Progenitor cell of endocrine pancreas (in vitro differentiated cells): ENCODE data around the gene ATXN7. TPM values are rescaled to one million over a fixed set of nuclear protein-coding genes. Genes with fewer than 3 reads are reported as not detected.

ENCODE experiments used
- DNase-seq: peaks from one replicate; pipeline ENCODE4 v3.0.0; 2021; ENCODE audit warnings: low spot score; ENCODE audit not compliant: unreplicated experiment
- H3K27ac Mint-ChIP-seq: 2 replicates; pipeline ENCODE4 v1.8.0; 2021; ENCODE audit warnings: mild to moderate bottlenecking, moderate library complexity, mixed read lengths
- H3K27me3 Mint-ChIP-seq: 2 replicates; pipeline ENCODE4 v1.8.0; 2021; ENCODE audit warnings: mixed read lengths
- H3K36me3 Mint-ChIP-seq: 2 replicates; pipeline ENCODE4 v1.8.0; 2022; ENCODE audit warnings: mixed read lengths; ENCODE audit not compliant: insufficient read depth
- H3K4me1 Mint-ChIP-seq: 2 replicates; pipeline ENCODE4 v1.8.0; 2021; ENCODE audit warnings: low read depth, mixed read lengths
- H3K4me3 Mint-ChIP-seq: 2 replicates; pipeline ENCODE4 v1.8.0; 2021; ENCODE audit warnings: low read depth, mild to moderate bottlenecking, moderate library complexity, mixed read lengths
- H3K9me3 Mint-ChIP-seq: 2 replicates; pipeline ENCODE4 v1.8.0; 2021; ENCODE audit warnings: low read depth, mixed read lengths
- total RNA-seq: library from RNA; stranded (reverse); gene quantifications from 2 replicates; pipeline ENCODE4 v1.2.1, GENCODE V29; 2021
- TF ChIP-seq, protein P1 (sequence below): fragments of 200-600 bp; sonication (generic); IDR thresholded peaks from one replicate; pipeline ENCODE4 v1.5.0; 2021; ENCODE audit warnings: antibody characterized with exemption, mild to moderate bottlenecking; ENCODE audit not compliant: unreplicated experiment

The ATXN7 gene
- total RNA-seq, 1 donor from 2014 or later = 36.7 TPM

DNA sequence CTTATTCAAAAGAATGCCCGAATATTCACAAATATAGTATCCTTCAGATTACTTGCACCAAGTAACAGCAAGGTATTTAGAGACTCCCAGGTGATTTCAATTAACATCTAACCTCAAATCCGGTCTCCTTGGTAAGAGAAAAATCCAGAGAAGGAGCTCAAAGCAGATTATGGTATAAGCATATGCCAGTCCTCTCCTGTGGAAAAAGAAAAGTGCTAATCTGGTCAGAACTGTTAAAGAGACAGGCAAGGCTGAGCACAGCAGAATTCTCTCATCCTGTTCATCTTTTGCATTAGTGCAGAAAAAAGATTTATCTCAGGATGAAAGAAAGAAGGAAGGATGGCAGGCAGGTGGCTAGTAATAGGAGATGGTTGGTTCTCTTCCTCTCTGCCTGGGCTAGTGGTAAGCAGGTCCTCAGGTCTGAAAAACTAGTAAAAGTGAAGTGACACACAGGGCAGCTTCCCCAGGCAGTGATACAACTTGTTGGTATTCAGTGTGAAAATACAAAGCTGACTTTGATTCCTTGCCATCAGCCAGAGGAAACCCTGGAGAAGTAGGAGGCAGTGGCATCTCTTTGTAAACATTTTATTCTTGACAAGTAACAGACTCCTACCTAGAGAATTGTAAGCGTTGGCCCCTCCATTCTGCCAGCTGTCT is 14.2 kb downstream of the ATXN7 start:
- Mint-ChIP-seq H3K9me3 (no peaks in the 10 kb centered on the region), H3K27ac (no peak overlapping the region), H3K4me1 (peaks cover 30% of the 10 kb centered on the region), H3K36me3 (no peaks in the 10 kb centered on the region), H3K4me3 (no peak overlapping the region), H3K27me3 (no peaks in the 10 kb centered on the region)
- DNase-seq = no peak
- TF ChIP-seq, protein P1, sequence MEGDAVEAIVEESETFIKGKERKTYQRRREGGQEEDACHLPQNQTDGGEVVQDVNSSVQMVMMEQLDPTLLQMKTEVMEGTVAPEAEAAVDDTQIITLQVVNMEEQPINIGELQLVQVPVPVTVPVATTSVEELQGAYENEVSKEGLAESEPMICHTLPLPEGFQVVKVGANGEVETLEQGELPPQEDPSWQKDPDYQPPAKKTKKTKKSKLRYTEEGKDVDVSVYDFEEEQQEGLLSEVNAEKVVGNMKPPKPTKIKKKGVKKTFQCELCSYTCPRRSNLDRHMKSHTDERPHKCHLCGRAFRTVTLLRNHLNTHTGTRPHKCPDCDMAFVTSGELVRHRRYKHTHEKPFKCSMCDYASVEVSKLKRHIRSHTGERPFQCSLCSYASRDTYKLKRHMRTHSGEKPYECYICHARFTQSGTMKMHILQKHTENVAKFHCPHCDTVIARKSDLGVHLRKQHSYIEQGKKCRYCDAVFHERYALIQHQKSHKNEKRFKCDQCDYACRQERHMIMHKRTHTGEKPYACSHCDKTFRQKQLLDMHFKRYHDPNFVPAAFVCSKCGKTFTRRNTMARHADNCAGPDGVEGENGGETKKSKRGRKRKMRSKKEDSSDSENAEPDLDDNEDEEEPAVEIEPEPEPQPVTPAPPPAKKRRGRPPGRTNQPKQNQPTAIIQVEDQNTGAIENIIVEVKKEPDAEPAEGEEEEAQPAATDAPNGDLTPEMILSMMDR = no peak

DNA sequence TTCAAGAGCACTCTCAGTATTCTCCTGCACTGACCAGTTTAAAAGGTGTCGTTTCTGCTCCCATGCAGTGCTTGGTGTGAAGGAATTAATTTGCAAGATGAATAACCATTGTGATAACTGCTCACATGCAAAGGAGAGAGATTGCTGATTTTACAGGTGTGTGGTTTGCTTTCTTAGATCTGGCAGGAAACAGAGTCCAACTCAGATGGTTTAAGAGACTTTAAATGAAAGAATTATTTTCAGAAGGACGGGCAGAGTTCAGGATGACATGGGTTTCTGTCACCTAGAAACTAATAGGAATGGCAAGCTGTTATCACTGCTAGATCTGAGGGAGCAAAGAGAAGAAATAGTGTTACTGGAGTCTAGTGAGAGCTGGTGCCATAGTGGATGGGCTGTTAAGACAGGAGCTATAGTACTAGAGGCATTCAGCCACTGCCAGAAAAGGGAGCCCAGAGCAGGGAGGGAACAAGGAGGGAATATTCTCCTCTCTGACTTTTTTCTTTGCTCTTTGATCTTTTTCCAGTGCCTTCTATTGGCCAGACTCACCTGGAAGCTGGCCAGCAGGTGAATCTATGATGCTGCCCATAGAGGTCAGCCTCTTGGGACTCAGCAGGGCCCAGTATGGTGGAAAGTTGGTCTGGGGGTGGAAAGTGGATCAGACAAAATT is 14.9 kb downstream of the ATXN7 start:
- Mint-ChIP-seq H3K36me3 (no peaks in the 10 kb centered on the region), H3K4me3 (no peak overlapping the region), H3K27me3 (no peaks in the 10 kb centered on the region), H3K9me3 (no peaks in the 10 kb centered on the region), H3K4me1 (peaks cover 31% of the 10 kb centered on the region), H3K27ac (no peak overlapping the region)
- DNase-seq = no peak
- TF ChIP-seq, protein P1 = no peak

- DNase-seq = no peak
- no peak overlapping the region for H3K27ac Mint-ChIP-seq
- H3K27me3 Mint-ChIP-seq = no peaks in the 10 kb centered on the region
- no peaks in the 10 kb centered on the region for H3K36me3 Mint-ChIP-seq
- peaks cover 28% of the 10 kb centered on the region for H3K4me1 Mint-ChIP-seq
- no peaks in the 10 kb centered on the region for H3K9me3 Mint-ChIP-seq
- TF ChIP-seq, protein P1 = no peak
- no peak overlapping the region for H3K4me3 Mint-ChIP-seq
Observed at GRCh38 chr3:63880653-63881052, 17.0 kb downstream of the ATXN7 start.

DNA sequence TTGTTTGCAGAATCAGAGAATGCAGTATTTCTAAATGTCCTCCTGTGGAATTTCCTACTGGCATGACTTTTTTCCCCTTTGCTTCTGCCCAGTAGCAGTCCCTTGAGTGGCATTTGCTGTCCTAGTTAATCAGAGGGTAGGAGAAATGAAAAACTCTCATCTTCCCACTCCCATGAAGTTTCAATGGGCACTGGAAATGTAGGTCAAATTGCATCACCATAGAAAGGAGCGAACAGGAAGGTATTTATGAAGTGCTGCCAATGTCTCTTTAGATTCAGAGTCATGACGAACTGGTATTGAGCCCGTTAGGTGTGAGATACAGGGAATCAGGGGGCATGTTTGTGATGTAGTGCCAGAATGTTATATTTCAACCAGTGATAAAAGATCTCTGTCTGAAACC is 23.2 kb downstream of the ATXN7 start:
- H3K9me3 Mint-ChIP-seq = no peaks in the 10 kb centered on the region
- peaks cover 4% of the 10 kb centered on the region for H3K4me1 Mint-ChIP-seq
- H3K36me3 Mint-ChIP-seq = peaks cover 6% of the 10 kb centered on the region
- no peak overlapping the region for H3K4me3 Mint-ChIP-seq
- TF ChIP-seq, protein P1 = no peak
- DNase-seq = no peak
- H3K27me3 Mint-ChIP-seq = no peaks in the 10 kb centered on the region
- no peak overlapping the region for H3K27ac Mint-ChIP-seq

DNA sequence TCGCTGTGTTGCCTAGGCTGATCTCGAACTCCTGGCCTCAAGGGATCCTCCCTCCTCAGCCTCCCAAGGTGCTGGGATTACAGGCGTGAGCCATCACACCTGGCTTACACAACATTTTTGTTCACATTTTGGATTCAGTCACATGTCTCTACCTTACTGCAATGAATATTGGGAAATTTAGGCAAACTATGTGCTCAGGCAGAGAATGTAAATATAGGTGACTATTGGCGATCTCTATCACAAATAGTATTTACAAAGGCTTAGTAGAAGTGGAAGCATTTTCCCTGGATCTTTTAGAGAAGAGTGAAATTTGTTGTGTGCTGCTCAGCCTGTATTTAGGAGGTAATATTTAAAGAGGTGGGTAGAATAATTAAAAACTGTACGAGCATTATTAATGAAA is 27.9 kb downstream of the ATXN7 start:
- Mint-ChIP-seq H3K27ac (no peak overlapping the region), H3K36me3 (peaks cover 6% of the 10 kb centered on the region), H3K27me3 (no peaks in the 10 kb centered on the region), H3K9me3 (no peaks in the 10 kb centered on the region), H3K4me1 (peaks cover 3% of the 10 kb centered on the region), H3K4me3 (no peak overlapping the region)
- DNase-seq = no peak
- TF ChIP-seq, protein P1 = no peak
